ENCODE data around the gene PRKCA. TPM values are rescaled to one million over a fixed set of nuclear protein-coding genes. Genes with fewer than 3 reads are reported as not detected.

Gene PRKCA
- total RNA-seq, 1 donor, result 60.5 TPM

DNA sequence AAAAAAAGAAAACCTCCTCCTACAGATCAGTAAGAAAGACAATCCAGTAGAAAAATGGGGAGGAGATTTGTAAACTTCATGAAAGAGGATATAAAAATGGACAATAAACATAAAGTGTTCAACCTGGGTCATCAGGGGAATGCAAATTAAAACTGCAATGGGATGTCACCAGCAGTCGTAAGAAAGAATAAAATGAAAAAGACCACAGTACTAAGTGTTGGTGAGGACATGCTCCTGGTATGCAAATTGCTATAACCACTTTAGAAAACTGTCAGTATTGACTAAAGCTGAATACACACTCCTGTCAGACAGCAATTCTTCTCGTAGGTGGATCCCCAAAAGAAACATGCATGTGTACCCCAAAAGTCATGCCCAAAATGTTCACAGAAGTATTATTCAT is 267.2 kb downstream of the PRKCA start:
- DNase-seq (ENCODE audit: low read depth), result no peak
- no peak overlapping the region for H3K4me3 ChIP-seq (ENCODE audit: low read depth, low read length)
- TF ChIP-seq, protein P1, sequence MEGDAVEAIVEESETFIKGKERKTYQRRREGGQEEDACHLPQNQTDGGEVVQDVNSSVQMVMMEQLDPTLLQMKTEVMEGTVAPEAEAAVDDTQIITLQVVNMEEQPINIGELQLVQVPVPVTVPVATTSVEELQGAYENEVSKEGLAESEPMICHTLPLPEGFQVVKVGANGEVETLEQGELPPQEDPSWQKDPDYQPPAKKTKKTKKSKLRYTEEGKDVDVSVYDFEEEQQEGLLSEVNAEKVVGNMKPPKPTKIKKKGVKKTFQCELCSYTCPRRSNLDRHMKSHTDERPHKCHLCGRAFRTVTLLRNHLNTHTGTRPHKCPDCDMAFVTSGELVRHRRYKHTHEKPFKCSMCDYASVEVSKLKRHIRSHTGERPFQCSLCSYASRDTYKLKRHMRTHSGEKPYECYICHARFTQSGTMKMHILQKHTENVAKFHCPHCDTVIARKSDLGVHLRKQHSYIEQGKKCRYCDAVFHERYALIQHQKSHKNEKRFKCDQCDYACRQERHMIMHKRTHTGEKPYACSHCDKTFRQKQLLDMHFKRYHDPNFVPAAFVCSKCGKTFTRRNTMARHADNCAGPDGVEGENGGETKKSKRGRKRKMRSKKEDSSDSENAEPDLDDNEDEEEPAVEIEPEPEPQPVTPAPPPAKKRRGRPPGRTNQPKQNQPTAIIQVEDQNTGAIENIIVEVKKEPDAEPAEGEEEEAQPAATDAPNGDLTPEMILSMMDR (IDR thresholded peaks at IDR 0.05; ENCODE audit: insufficient read depth, low read depth, low read length), result no peak

DNA sequence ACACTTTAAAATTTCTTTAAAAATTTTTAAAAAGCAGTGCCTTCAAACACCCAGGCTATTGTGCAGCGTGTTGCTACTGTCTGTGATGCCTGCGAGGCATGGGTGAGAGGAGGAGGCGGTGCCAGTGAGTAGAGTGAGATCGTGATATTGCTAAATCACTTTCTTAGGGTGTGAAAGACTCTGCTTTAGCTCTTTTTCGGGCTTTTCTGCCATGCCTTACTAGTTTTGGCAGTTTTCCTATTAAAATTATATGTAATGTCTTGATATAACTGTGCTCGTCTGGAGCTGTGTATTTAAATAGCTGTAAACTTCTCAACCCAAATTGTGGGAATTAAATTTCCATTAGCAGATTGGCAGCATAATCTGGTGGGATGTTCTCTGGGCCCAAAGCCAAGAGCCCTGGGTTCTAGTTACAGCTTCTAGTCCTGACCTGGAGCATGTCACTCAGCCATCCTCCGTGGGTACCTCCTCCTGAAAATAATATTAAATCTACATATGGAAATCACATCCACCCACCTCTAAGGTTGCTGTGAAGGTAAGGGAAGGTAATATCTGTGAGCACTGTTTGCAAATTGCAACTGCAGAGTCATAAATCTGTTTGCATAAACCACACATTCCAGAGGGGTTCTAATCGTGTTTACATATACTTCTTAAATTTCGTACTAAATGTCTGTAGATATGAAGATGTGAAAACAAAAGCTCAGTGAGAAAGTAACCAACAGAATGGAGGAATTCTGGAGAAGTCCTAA is 268.2 kb downstream of the PRKCA start:
- no peak overlapping the region for H3K4me3 ChIP-seq (ENCODE audit: low read depth, low read length)
- DNase-seq (ENCODE audit: low read depth), result peak; percentile 86
- TF ChIP-seq, protein P1 (IDR thresholded peaks at IDR 0.05; ENCODE audit: insufficient read depth, low read depth, low read length), result no peak

DNA sequence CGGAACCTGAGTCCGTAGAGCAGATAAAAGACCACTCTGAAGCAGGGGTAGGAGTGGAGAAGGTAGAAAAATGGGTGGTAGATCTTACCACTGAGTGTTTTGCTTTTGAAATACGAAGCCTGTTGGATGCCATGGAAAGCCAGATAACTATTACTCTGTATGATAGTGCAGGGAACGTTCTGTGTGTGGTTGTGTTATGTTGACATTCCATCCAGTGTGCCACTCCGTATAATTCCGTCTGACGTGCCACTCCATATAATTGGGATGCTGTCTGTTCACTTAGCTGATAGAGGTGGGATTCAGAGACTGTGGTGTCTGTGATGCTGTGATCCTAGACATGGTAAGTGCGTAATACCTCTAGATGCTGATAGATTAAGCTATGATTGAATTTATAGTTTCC is 269.3 kb downstream of the PRKCA start:
- TF ChIP-seq, protein P1 (IDR thresholded peaks at IDR 0.05; ENCODE audit: insufficient read depth, low read depth, low read length), result no peak
- no peak overlapping the region for H3K4me3 ChIP-seq (ENCODE audit: low read depth, low read length)
- DNase-seq (ENCODE audit: low read depth), result no peak

DNA sequence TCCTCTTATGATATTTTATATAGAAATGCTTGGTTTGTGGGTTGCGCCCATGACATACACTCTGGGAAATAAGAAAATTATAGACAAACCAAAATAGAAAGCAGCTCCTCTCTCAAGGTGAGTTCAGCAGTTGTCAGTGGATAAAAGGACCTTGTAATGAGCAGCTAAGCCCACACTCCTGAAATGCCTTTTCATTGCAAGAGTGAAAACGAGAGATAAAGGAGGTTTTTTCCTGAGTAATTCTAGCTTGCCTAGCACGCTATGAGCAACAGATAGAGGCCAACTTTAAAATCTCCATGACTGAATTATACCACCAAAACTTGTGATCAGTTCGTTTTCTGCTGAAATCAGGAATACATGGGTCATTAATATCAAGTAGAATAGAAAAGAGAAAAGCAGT is 270.7 kb downstream of the PRKCA start:
- no peak for DNase-seq (ENCODE audit: low read depth)
- TF ChIP-seq, protein P1 (IDR thresholded peaks at IDR 0.05; ENCODE audit: insufficient read depth, low read depth, low read length), result no peak
- no peak overlapping the region for H3K4me3 ChIP-seq (ENCODE audit: low read depth, low read length)

DNA sequence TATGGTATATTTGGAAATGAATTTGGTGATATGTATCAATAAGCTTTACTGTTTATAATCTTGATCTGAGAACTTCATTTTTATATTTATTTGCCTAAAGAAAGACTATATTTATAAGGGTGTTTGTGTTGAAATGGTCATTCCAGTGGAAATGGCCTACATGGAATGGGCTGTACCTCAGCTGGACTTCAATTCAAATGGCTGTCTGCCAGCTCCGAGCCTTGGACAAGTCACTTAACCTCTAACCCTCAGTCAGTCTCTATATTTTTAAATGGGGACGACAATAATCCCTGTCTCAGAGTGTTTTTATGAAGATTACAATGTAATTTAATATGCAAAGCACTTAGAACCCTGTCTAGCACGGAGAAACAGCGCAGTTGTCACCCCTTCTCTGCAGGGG is 271.7 kb downstream of the PRKCA start:
- no peak overlapping the region for H3K4me3 ChIP-seq (ENCODE audit: low read depth, low read length)

DNA sequence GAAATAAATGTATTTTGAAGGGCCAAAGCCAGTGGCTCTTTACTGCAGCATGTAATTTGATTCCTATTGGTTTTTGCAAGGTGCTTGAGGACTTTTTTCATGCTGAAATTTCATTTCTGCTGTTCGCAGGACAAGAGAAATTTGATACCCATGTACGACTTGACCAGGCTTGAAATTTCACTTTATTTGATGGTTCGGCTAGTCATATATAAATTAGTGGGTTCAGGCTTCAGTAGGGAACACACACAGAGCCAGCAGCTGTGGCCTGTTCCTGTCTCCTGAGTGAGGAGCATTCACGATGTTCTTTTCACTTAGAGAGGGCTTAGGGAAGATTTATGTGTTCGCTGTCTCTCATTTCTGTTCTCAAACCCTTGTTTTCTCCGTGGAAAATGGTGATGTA is 274.1 kb downstream of the PRKCA start:
- TF ChIP-seq, protein P1 (IDR thresholded peaks at IDR 0.05; ENCODE audit: insufficient read depth, low read depth, low read length), result no peak
- no peak for DNase-seq (ENCODE audit: low read depth)

More for the DNA sequence above, 271.7 kb downstream of the PRKCA start:
- DNase-seq (ENCODE audit: low read depth), result no peak
- TF ChIP-seq, protein P1 (IDR thresholded peaks at IDR 0.05; ENCODE audit: insufficient read depth, low read depth, low read length), result no peak

DNA sequence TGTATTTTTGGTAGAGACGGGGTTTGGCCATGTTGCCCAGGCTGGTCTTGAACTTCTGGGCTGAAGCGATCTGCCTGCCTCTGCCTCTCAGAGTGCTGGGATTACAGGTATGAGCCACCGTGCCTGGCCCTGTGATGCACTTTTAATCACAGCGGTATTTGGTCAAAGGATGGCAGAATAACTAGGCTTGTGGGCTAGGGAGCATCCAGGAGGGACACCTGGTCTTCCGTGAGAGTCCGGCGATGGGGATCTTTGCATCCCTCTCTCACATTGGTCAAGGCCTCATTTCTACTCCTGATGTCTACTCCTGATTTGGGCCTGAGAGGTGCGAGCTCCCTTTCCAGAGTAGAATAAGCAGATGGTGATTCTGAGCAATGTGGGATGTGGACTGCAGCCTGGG is 274.6 kb downstream of the PRKCA start:
- DNase-seq (ENCODE audit: low read depth), result no peak
- TF ChIP-seq, protein P1 (IDR thresholded peaks at IDR 0.05; ENCODE audit: insufficient read depth, low read depth, low read length), result no peak
- H3K4me3 ChIP-seq (ENCODE audit: low read depth, low read length), result no peak overlapping the region

More for the DNA sequence above, 274.1 kb downstream of the PRKCA start:
- no peak overlapping the region for H3K4me3 ChIP-seq (ENCODE audit: low read depth, low read length)
